Suprapubic skin (tissue), 4 donors: ENCODE results near the gene PRSS2.

Source experiments
- CTCF ChIP-seq, 2 donors: fragments of 200-600 bp in 1 of 2; fragments of 450-650 bp in 1 of 2; sonication (generic) in 1 of 2; IDR thresholded peaks; one replicate each; pipeline ENCODE4 v1.5.1; 2016 to 2019; ENCODE audit warnings: antibody characterized with exemption in 2 of 2, mild to moderate bottlenecking in 1 of 2, moderate library complexity in 1 of 2
- EP300 ChIP-seq: sonication (generic); formaldehyde crosslinking; IDR thresholded peaks from one replicate; pipeline ENCODE4 v1.6.1; 2017; ENCODE audit warnings: antibody characterized with exemption
- POLR2A ChIP-seq, 2 donors: fragments of 450-650 bp; IDR thresholded peaks; one replicate each; pipeline ENCODE4 v1.6.1; 2017; ENCODE audit warnings: antibody characterized with exemption in 2 of 2, mild to moderate bottlenecking in 2 of 2, moderate library complexity in 2 of 2
- POLR2AphosphoS5 ChIP-seq, 3 donors: sonication (generic); formaldehyde crosslinking; IDR thresholded peaks; one replicate each; pipeline ENCODE4 v1.6.1; 2017; ENCODE audit warnings: antibody characterized with exemption in 3 of 3

GRCh38 chr7:142789441-142789840, 18.7 kb downstream of the PRSS2 start:
- TF ChIP-seq CTCF (IDR thresholded peaks at IDR 0.05) (no peak), POLR2AphosphoS5 (IDR thresholded peaks at IDR 0.05) (no peak), EP300 (no peak), POLR2A (IDR thresholded peaks at IDR 0.05) (no peak)
